Heart right ventricle (tissue), 16 donors: ENCODE measurements around the gene TCEAL8. TPM values are rescaled to one million over a fixed set of nuclear protein-coding genes. Genes with fewer than 3 reads are reported as not detected.
"Not testable (repeated sequence)": the region's sequence is repeated elsewhere in the genome, so short reads cannot be mapped to it uniquely, and the experiment has no call there.

Source experiments
- ATAC-seq, 8 donors: fragments of 200-7000 bp; cut with Tn5 transposase; one replicate each; pipeline ENCODE4 v1.9.1; 2020; ENCODE audit warnings: mild to moderate bottlenecking in 8 of 8, moderate library complexity in 8 of 8, moderate number of reproducible peaks in 1 of 8
- DNase-seq, 2 donors: peaks; one replicate each; pipeline ENCODE4 v3.0.0-alpha.2; 2020
- H3K27ac ChIP-seq, 10 donors: fragments of 200-600 bp; sonication (generic) in 2 of 10; one replicate each; pipeline versions ENCODE4 v1.5.0 to v1.8.0; 2020 to 2022; ENCODE audit warnings: mild to moderate bottlenecking in 3 of 10
- H3K27me3 ChIP-seq, 7 donors: fragments of 200-600 bp; one replicate each; pipeline ENCODE4 v1.8.0; 2021 to 2022; ENCODE audit warnings: mild to moderate bottlenecking in 2 of 7
- H3K36me3 ChIP-seq, 9 donors: fragments of 200-600 bp; sonication (generic) in 1 of 9; one replicate each; pipeline versions ENCODE4 v1.5.0 to v1.8.0; 2020 to 2022; ENCODE audit warnings: mild to moderate bottlenecking in 2 of 9
- H3K4me1 ChIP-seq, 9 donors: fragments of 200-600 bp; sonication (generic) in 1 of 9; one replicate each; pipeline versions ENCODE4 v1.5.0 to v1.8.0; 2020 to 2022; ENCODE audit warnings: mild to moderate bottlenecking in 4 of 9
- H3K4me3 ChIP-seq, 10 donors: fragments of 200-600 bp; sonication (generic) in 2 of 10; one replicate each; pipeline versions ENCODE4 v1.5.0 to v1.8.0; 2020 to 2022; ENCODE audit warnings: mild to moderate bottlenecking in 7 of 10, moderate library complexity in 2 of 10
- H3K9me3 ChIP-seq, 11 donors: fragments of 200-600 bp in 10 of 11; sonication (generic) in 2 of 11; one replicate each; pipeline versions ENCODE4 v1.5.0 to v1.8.0; 2013 to 2022; ENCODE audit warnings: mild to moderate bottlenecking in 2 of 11, control low read depth in 1 of 11, moderate library complexity in 1 of 11
- CTCF ChIP-seq, 9 donors: fragments of 200-600 bp; sonication (generic) in 2 of 9; IDR thresholded peaks; one replicate each; pipeline versions ENCODE4 v1.5.0 to v1.8.0; 2021 to 2022; ENCODE audit warnings: antibody characterized with exemption in 9 of 9, mild to moderate bottlenecking in 5 of 9, moderate library complexity in 1 of 9
- WGBS, 2 donors: extraction: QIAGEN DNeasy Blood & Tissue Kit; methylation state at CpG; one replicate each; pipeline ENCODE4 v1.1.7; 2013; ENCODE audit warnings: inconsistent platforms in 1 of 2; 5-methylcytosine and 5-hydroxymethylcytosine counted together
- intact Hi-C, 10 donors: fragments of 100-400 bp; cut with DNase I; formaldehyde crosslinking; loops; one replicate each; pipeline versions ENCODE4 v1.11.1 to v1.14.2; 2022
- polyA plus RNA-seq, 2 donors: library from polyadenylated mRNA; stranded (reverse); fragments of 200-250 nt; gene quantifications; one replicate each; pipeline ENCODE4 v1.2.3, GENCODE V29; 2013
- total RNA-seq, 10 donors: library from RNA; stranded (reverse); fragmentation: NEBNext Ultra II Directional in 3 of 10; extraction: Animal tissue kit (Norgen Biotek cat#: 25700) in 3 of 10; gene quantifications; one replicate each; pipeline versions ENCODE4 v1.2.1 to v1.2.4, GENCODE V29; 2021 to 2023
- donor health status: Arrhythmogenic right ventricular cardiomyopathy.
- donor health status: ischemic (EF 13 %, LVEDD 7.1; RV severe dilation, severe dysfunction).
- donor health status: healthy with polysubstance abuse.
- donor health status: DM: no; HTN: yes; CAD: no.
- donor health status: DM: no; HTN: no; CAD: no.
- donor health status: ischemic (EF 25% LVEDD 6.9; RV normal size, moderate dysfunction).
- donor health status: ischemic (EF 25% LVEDD 5.7; RV mildly dilated, moderate dysfunction).
- donor health status: healthy.
- donor health status: DM: yes; HTN: yes; CAD: no.
- donor health status: Ischemic cardiomyopathy.
- donor health status: ischemic (EF 35%, LVEDD 5.7; RV mildly dilated, moderate dysfunction).
- donor health status: nonischemic (EF 11% LVEDD 7.7; RV severe dilation, severe dysfunction).
- donor health status: DM: yes; HTN: yes; CAD: no.
- donor health status: PGD.
- donor health status: ischemic (EF 29% LVEDD 5.4; RV normal size, mild dysfunction).
- donor health status: nonischemic (EF 23%, LVEDD 6.1; RV moderate dilation, normal function).

The TCEAL8 gene
- total and polyA plus RNA-seq, 12 donors: 39.2 to 56.6 (median 51.2) TPM

- no peaks in the 10 kb centered on the region for H3K4me1 ChIP-seq
- H3K4me3 ChIP-seq: no peak overlapping the region
- peaks cover 0 to 20% (median 0%) of the 10 kb centered on the region in 7 donors for H3K27me3 ChIP-seq
- H3K9me3 ChIP-seq: no peaks in the 10 kb centered on the region
- H3K27ac ChIP-seq: no peak overlapping the region
- intact Hi-C loops: no loop called here
- no peak for ATAC-seq
- H3K36me3 ChIP-seq: no peaks in the 10 kb centered on the region
- 90 to 98% methylated on average over 1 of the region's 1 CpG for WGBS, 2 donors
- no peak for DNase-seq
- TF ChIP-seq CTCF (IDR thresholded peaks at IDR 0.05): no peak
Observed at GRCh38 chrX:103234869-103235268, 20.1 kb downstream of the TCEAL8 start.

- Histone ChIP-seq H3K27ac (no peak overlapping the region), H3K36me3 (no peaks in the 10 kb centered on the region), H3K27me3 (peaks cover 0 to 26% (median 0%) of the 10 kb centered on the region in 7 donors), H3K4me3 (no peak overlapping the region), H3K9me3 (no peaks in the 10 kb centered on the region), H3K4me1 (no peaks in the 10 kb centered on the region)
- intact Hi-C loops: no loop called here
- WGBS, 2 donors: 66 to 74% methylated on average over 2 of the region's 2 CpGs
- no peak for TF ChIP-seq CTCF (IDR thresholded peaks at IDR 0.05)
- DNase-seq (no peak), ATAC-seq (no peak)
Observed at GRCh38 chrX:103233263-103233662, 21.7 kb downstream of the TCEAL8 start.

- H3K4me3 ChIP-seq, H3K27ac ChIP-seq, ATAC-seq, intact Hi-C loops, H3K36me3 ChIP-seq, DNase-seq, H3K4me1 ChIP-seq, H3K9me3 ChIP-seq: not testable (repeated sequence)
- peaks cover 0 to 76% (median 0%) of the 10 kb centered on the region in 7 donors for H3K27me3 ChIP-seq
- WGBS, 2 donors: 95 to 97% methylated on average over 4 of the region's 4 CpGs
Observed at GRCh38 chrX:103225918-103226317, 29.0 kb downstream of the TCEAL8 start.

- 17 to 51% methylated on average over 25 to 39 of the region's 39 CpGs for WGBS, 2 donors
- H3K27ac ChIP-seq: no peak overlapping the region
- ATAC-seq (peak in 3 of 8 donors; percentile 18 to 55 (median 53)), DNase-seq (peak in 1 of 2 donors; percentile 4)
- H3K4me3 ChIP-seq: peak overlapping the region in 3 of 10 donors; percentile 17 to 31 (median 20)
- H3K9me3 ChIP-seq: no peaks in the 10 kb centered on the region
- intact Hi-C loops: no loop called here
- H3K36me3 ChIP-seq: peaks cover 0 to 4% (median 0%) of the 10 kb centered on the region in 9 donors
- H3K4me1 ChIP-seq: no peaks in the 10 kb centered on the region
- no peak for TF ChIP-seq CTCF (IDR thresholded peaks at IDR 0.05)
- peaks cover 0 to 86% (median 0%) of the 10 kb centered on the region in 7 donors for H3K27me3 ChIP-seq
Observed at GRCh38 chrX:103220511-103221323, 34.2 kb downstream of the TCEAL8 start.
